HPDE6-E6E7 (cell line): ENCODE measurements around the gene IFT122.

Source experiments
- DNase-seq: peaks from one replicate; pipeline ENCODE4 v3.0.0; 2011; ENCODE audit warnings: missing footprints; ENCODE audit errors: extremely low spot score

The IFT122 gene

DNA sequence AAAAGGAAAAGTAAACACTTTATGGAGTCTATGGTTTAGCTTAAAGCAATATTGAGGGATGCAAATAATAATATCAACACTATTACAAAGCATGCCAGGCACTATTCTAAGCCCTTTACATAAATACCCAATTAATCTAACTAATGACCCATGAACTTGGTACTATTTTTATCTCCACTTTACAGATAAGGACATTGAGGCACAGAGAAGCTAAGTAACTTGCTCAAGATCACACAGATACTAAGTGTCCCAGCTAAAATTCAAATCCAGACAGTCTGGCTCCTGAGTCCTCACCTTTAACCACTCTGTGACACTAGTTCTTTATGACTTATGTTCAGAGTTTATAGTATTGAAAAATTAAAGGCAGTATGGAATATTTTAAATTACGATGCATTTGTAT is 5.9 kb upstream of the IFT122 start:
- no peak for DNase-seq

- no peak for DNase-seq
These were observed 4.7 kb upstream of the IFT122 start for GRCh38 chr3:129435367-129435766.

- peak; percentile 22 for DNase-seq
These were observed 703 bp upstream of the IFT122 start for GRCh38 chr3:129439226-129439816.

- DNase-seq: no peak
These were observed 680 bp downstream of the IFT122 start for GRCh38 chr3:129440618-129441190.

- DNase-seq: no peak
These were observed 1.2 kb downstream of the IFT122 start for GRCh38 chr3:129441215-129441614.

- no peak for DNase-seq
These were observed 1.8 kb downstream of the IFT122 start for GRCh38 chr3:129441782-129442181.

GRCh38 chr3:129442486-129442885 is 2.5 kb downstream of the IFT122 start:
- DNase-seq: no peak

GRCh38 chr3:129442947-129443346 is 2.9 kb downstream of the IFT122 start:
- no peak for DNase-seq

DNA sequence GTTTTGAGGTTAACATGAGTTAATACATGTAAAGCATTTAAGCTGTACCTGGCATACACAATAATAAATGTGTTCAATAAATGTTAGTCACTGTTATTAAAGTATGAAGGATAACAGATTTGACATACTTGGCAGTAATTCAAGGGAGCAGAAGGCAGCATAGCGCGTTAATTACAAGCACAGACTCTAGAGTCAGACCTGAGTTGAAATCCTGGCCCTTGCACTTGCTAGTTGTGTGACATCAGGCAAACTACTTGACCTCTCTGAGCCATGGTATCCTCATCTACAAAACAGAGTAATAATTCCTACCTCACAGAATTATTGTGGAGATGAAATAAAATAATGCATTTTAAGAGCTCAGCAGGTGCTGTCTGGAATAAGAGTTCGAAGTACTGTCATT is 5.4 kb downstream of the IFT122 start:
- DNase-seq: no peak

DNA sequence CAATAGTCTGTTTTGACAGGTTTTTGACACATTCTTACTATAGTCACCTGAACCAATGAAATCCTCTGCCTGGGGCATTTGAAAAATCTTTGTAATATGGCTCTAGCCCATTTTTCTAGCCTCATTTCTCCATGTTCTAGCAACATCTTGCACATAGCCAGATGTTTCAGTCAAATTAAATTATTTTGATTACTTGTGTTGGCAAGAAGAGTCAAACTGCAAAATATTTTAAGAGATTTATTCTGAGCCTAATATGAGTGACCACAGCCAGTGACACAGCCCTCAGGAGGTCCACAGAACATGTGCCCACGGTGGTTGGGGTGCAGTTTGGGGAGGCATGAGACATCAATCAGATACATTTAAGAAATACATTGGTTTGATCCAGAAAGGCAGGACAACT is 6.9 kb downstream of the IFT122 start:
- no peak for DNase-seq

GRCh38 chr3:129448186-129448895 is 8.3 kb downstream of the IFT122 start:
- no peak for DNase-seq

DNA sequence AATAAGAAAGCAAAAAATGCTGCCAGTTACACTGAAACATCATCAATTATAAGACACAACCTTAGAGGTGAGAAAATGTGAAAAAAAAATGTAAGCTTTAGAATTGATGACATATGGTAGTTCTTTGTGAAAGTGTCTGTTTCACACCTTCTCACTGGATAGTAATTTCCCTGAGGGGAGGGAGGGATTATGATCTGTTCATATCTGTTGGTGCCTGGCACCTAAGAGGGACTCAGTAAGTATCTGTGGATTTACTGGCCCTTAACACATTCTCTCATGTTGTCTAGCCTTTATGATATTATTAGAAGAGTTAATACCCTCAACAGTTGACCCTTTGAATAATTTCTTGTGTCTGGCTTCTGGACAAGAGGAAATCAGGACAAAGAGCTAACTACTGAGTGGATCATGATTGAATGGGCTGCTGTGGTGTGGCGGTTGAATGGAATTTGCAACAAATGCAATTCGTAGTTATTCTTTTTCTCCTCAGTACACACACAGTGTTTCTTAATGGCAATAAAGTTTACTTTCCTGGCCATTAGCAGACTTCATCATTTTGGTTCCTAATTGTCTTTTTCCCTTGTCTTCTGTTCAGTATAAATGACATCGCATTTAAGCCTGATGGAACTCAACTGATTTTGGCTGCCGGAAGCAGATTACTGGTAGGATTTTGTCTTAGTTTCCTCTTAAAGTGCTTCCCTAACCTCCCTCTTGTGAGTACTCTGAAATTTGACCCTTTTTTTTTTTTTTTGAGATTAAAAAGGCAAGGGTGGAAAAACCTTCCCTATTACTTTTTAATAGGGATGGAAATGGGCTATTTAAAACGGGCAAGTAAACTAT is 9.5 kb downstream of the IFT122 start:
- DNase-seq: no peak

DNA sequence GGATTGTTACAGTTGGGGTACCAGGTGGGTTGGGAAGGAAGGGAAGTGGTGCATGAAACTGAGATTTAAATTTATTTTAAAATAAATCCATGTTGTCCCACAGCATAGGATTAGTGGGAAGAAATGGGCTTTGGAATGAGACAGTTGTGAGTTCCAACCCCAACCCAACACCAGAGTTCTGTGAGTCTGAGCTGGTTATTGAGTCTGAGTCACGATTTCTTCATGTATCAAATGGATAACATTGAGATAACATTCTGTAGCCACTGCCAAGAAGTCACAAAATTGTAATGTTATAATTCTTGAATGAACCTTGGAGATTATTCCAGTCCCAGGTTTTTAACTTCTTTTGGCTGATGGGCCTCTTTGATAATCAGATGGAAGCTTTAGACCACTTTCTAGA is 13.7 kb downstream of the IFT122 start:
- no peak for DNase-seq

DNA sequence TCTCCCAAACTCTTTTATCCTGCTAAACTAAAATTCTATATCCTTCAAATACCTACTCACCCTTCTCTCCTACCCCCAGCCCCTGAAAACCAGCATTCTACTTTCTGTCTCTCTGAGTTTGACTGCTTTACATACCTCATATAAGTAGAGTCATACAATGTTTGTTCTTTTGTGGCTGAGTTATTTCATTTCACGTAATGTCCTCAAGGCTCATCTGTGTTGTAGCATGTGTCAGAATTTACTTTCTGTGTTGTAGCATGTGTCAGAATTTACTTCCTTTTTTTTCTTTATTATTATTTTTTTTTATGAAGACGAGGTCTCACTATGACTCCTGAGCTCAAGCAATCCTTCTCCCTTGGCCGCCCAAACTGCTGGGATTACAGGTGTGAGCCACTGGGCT is 20.1 kb downstream of the IFT122 start:
- no peak for DNase-seq

GRCh38 chr3:129460572-129460971 is 20.5 kb downstream of the IFT122 start:
- DNase-seq: no peak

- no peak for DNase-seq
These were observed 21.0 kb downstream of the IFT122 start for GRCh38 chr3:129461022-129461421.

GRCh38 chr3:129461461-129462146 is 21.6 kb downstream of the IFT122 start:
- no peak for DNase-seq

- no peak for DNase-seq
These were observed 22.4 kb downstream of the IFT122 start for GRCh38 chr3:129462361-129462968.

- no peak for DNase-seq
These were observed 23.1 kb downstream of the IFT122 start for GRCh38 chr3:129463094-129463493.

DNA sequence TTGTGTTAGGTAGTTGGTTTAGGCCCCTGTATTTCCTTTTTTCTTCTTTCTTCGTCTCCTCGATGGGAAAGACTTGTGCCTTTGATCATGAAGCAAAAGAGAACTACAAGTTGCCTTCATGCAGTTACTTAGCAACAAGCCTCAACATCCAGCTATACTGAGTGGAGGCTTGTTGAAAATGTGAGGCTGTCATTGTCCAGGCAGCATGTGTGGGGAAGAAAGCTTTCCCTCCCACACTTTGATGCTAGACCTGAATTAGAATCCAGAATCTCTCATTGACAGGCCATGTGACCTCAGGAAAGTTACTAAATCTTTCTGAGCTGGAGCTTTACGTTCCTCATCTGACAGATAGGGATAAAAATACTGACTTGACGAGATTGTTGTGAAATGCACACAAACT is 23.7 kb downstream of the IFT122 start:
- DNase-seq: no peak

- DNase-seq: no peak
These were observed 27.9 kb downstream of the IFT122 start for GRCh38 chr3:129467932-129468331.
